ENCODE results near the gene PLCH2.

PLCH2 gene

GRCh38 chr1:2433936-2434655, 42.0 kb upstream of the PLCH2 start:
- Mint-ChIP-seq H3K4me3 (no peak overlapping the region), H3K27me3 (ENCODE audit: low read depth) (peaks cover 33% of the 10 kb centered on the region), H3K36me3 (ENCODE audit: low read depth) (no peaks in the 10 kb centered on the region), H3K4me1 (no peaks in the 10 kb centered on the region), H3K27ac (no peak overlapping the region), H3K9me3 (no peaks in the 10 kb centered on the region)
- TF ChIP-seq CTCF (IDR thresholded peaks at IDR 0.05; ENCODE audit: unreplicated experiment in 3 of 3), result no peak

- Mint-ChIP-seq H3K9me3 (no peaks in the 10 kb centered on the region), H3K4me3 (no peak overlapping the region), H3K27ac (no peak overlapping the region), H3K27me3 (ENCODE audit: low read depth) (peaks cover 29% of the 10 kb centered on the region), H3K36me3 (ENCODE audit: low read depth) (no peaks in the 10 kb centered on the region), H3K4me1 (no peaks in the 10 kb centered on the region)
- no peak for TF ChIP-seq CTCF (IDR thresholded peaks at IDR 0.05; ENCODE audit: unreplicated experiment in 3 of 3)
Observed at GRCh38 chr1:2435091-2435490, 41.0 kb upstream of the PLCH2 start.

- Mint-ChIP-seq H3K36me3 (ENCODE audit: low read depth) (no peaks in the 10 kb centered on the region), H3K27ac (no peak overlapping the region), H3K4me1 (no peaks in the 10 kb centered on the region), H3K27me3 (ENCODE audit: low read depth) (peaks cover 29% of the 10 kb centered on the region), H3K4me3 (no peak overlapping the region), H3K9me3 (no peaks in the 10 kb centered on the region)
- TF ChIP-seq CTCF (IDR thresholded peaks at IDR 0.05; ENCODE audit: unreplicated experiment in 3 of 3), result no peak
Observed at GRCh38 chr1:2435746-2436355, 40.2 kb upstream of the PLCH2 start.

GRCh38 chr1:2436876-2437275, 39.2 kb upstream of the PLCH2 start:
- no peaks in the 10 kb centered on the region for H3K4me1 Mint-ChIP-seq
- no peaks in the 10 kb centered on the region for H3K36me3 Mint-ChIP-seq (ENCODE audit: low read depth)
- no peaks in the 10 kb centered on the region for H3K9me3 Mint-ChIP-seq
- TF ChIP-seq CTCF (IDR thresholded peaks at IDR 0.05; ENCODE audit: unreplicated experiment in 3 of 3), result no peak
- no peak overlapping the region for H3K4me3 Mint-ChIP-seq
- no peak overlapping the region for H3K27ac Mint-ChIP-seq
- H3K27me3 Mint-ChIP-seq (ENCODE audit: low read depth), result peaks cover 31% of the 10 kb centered on the region

- Mint-ChIP-seq H3K27me3 (ENCODE audit: low read depth) (peaks cover 38% of the 10 kb centered on the region), H3K4me3 (no peak overlapping the region), H3K4me1 (no peaks in the 10 kb centered on the region), H3K9me3 (no peaks in the 10 kb centered on the region), H3K36me3 (ENCODE audit: low read depth) (no peaks in the 10 kb centered on the region), H3K27ac (no peak overlapping the region)
- TF ChIP-seq CTCF (IDR thresholded peaks at IDR 0.05; ENCODE audit: unreplicated experiment in 3 of 3), result no peak
Observed at GRCh38 chr1:2437617-2438016, 38.5 kb upstream of the PLCH2 start.

GRCh38 chr1:2438038-2438437, 38.1 kb upstream of the PLCH2 start:
- H3K4me1 Mint-ChIP-seq, result no peaks in the 10 kb centered on the region
- H3K9me3 Mint-ChIP-seq, result no peaks in the 10 kb centered on the region
- H3K27ac Mint-ChIP-seq, result no peak overlapping the region
- peaks cover 40% of the 10 kb centered on the region for H3K27me3 Mint-ChIP-seq (ENCODE audit: low read depth)
- no peak for TF ChIP-seq CTCF (IDR thresholded peaks at IDR 0.05; ENCODE audit: unreplicated experiment in 3 of 3)
- no peak overlapping the region for H3K4me3 Mint-ChIP-seq
- no peaks in the 10 kb centered on the region for H3K36me3 Mint-ChIP-seq (ENCODE audit: low read depth)

Measured in nephron (organoid).